GM19239 (cell line): ENCODE data around the gene B3GAT2.
A peak's percentile ranks its signal among the peaks of the same experiment; 100 is the strongest.

Source experiments
- DNase-seq: peaks from one replicate; pipeline ENCODE4 v3.0.0; 2011; ENCODE audit warnings: low spot score; ENCODE audit not compliant: insufficient read length
- FAIRE-seq: peaks from 2 replicates; lab custom pipeline; 2011; peaks lifted over from hg19 to GRCh38; lab: Jason Lieb, UNC

The B3GAT2 gene

DNA sequence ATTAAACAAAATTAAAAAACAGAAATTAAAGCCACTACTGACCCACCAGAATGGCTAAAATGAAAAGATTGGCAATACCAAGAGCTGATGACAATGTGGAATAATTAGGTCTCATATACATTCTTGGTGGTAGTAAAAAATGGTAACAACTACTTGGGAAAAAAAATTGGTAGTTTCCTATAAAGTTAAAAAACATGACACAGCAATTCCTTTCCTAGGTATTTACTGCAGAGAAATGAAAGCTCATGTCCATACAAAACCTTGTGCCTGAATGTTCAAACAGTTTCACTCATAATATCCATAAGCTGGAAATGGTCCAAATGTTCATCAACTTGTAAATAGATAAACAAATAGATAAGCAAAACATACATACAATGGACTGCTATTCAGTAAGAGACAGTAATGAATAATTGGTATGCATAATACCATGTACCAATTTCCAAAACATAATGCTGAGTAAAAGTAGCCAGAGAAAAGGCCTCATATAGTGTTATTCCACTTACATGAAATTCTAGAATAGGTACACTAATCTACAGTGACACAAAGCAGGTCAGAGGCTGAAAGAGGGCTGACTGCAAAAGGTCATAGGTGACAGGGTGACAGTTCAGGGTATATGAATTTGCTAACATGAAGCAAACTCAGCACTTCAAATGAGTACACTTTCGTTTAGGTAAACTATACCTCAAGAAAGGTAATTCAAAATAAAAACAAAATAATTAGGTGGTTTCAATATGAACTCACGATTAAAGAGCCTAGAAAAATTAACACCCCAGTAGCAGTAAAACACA is 53.0 kb downstream of the B3GAT2 start:
- DNase-seq (no peak), FAIRE-seq (no peak)

GRCh38 chr6:70901324-70901723 is 55.5 kb downstream of the B3GAT2 start:
- no peak for DNase-seq
- FAIRE-seq: no peak

DNA sequence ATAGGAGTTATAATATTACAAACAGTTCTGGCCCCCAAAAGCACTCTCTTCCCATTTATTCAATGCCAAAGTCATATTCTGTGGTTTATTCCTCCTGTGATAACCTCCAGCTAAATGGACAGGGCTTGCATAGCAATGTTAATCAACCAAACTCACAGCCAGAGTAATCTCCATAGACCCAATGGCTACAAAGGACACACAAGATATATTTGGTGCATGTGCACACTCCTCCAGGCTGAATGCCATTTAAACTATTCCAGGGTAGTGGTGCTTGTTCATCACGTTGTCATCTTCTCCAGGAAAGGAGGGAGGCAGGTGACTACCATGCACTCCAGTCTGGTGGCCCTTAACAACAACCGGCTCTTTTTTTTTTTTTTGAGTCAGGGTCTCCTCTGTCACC is 56.8 kb downstream of the B3GAT2 start:
- no peak for FAIRE-seq

GRCh38 chr6:70894001-70894400 is 62.9 kb downstream of the B3GAT2 start:
- no peak for DNase-seq

More for the DNA sequence above, 56.8 kb downstream of the B3GAT2 start:
- DNase-seq: no peak

DNA sequence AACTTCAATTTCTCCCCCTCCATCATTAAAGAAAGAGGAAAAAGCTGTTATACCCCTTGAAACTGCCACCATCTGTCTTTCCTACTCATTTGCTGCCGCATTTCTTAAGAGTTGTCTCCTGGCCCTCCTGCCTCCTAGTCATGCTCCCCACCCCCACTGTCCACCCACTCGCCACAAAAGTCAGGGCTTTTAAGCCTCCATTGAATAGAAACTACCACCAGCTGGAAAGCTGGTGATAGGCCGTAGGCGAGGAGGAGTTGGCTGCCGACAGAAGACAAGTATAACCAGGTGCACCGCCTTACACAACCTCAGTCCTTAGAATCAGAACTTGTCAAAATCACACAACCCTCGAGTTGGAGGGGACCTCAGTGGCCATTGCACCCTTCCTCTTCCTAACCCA is 67.6 kb downstream of the B3GAT2 start:
- DNase-seq: no peak
- FAIRE-seq: no peak

More at GRCh38 chr6:70894001-70894400, 62.9 kb downstream of the B3GAT2 start:
- no peak for FAIRE-seq

DNA sequence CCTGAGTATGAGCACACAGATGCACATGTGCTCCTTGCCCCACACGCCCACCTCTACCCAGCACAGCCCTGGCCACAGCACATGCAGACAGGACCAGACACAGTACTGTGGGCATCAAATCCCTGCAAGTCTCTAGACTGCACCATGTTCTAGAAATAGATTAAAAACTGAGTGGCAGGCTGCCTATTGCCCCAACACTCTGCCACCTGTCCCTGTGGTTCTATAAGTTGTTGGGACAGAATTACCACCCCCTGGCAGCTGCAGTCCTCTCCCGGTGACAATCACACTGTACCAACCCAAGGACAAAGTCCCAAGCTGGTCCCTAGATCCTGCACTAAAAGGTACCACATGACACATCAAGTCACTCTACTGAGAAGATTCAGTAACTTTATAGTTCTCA is 70.2 kb downstream of the B3GAT2 start:
- FAIRE-seq (no peak), DNase-seq (no peak)

DNA sequence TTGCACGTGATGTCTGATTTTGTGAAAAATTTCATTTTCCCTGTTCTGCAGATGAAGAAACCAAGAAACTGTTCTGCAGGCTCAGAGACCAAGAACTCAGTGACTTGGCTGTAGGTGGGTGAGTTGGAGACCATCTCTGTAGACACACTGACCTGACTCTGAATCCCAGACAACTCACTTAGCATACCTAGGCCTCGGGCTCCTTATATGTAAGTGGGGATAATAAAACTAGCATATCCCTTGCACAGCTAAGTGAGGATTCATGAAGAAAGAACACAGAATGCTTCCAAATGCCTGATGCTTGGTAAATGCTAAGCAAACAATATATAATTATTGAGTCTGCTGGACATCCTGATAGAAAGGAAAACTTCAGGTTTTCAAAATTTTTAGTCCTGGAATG is 70.8 kb downstream of the B3GAT2 start:
- DNase-seq (no peak), FAIRE-seq (no peak)

- DNase-seq (peak; percentile 53), FAIRE-seq (peak; percentile 96)
These were observed 72.5 kb downstream of the B3GAT2 start for GRCh38 chr6:70884074-70884983.

DNA sequence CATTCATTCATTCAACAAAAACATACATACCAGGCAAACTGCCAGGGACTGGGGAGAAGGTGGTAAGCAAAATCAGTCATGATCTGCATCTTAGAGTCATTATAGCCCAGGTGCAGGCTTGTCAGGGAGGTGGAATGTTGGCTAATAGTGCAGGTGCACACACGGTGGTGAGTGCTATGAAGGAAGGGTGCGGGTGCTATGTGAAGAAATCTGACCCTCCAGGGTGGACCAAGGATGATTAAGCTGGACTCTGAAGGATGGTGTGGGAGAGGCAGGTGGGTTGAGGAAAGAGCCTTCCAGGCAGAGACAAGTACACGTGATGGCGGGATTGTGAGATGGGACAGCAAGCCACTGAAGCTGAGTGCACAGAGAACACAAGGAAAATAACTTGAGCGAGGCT is 77.4 kb downstream of the B3GAT2 start:
- DNase-seq: no peak
- FAIRE-seq: no peak

- FAIRE-seq: peak; percentile 11
- DNase-seq: no peak
These were observed 82.5 kb downstream of the B3GAT2 start for GRCh38 chr6:70874181-70874913.

DNA sequence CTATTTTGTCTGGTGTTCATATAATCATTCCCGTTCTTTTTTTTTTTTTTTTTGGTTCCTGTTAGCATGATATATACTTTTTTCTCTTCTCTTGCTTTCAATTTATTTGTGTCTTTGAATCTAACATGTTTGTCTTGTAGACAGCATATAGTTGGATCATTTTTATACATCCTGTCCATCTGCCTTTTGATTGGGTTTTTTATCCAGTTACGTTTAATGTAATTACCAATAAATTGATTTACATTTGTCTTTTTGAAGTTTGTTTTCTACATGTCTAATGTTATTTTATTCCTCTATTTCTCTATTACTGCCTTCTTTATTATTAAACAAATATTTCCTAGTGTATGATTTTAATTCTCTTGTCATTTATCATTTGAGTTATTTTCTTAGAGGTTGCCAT is 84.4 kb downstream of the B3GAT2 start:
- FAIRE-seq (no peak), DNase-seq (no peak)

GRCh38 chr6:70864401-70864800 is 92.5 kb downstream of the B3GAT2 start:
- DNase-seq (no peak), FAIRE-seq (no peak)

GRCh38 chr6:70863343-70863742 is 93.5 kb downstream of the B3GAT2 start:
- DNase-seq: no peak
- no peak for FAIRE-seq

DNA sequence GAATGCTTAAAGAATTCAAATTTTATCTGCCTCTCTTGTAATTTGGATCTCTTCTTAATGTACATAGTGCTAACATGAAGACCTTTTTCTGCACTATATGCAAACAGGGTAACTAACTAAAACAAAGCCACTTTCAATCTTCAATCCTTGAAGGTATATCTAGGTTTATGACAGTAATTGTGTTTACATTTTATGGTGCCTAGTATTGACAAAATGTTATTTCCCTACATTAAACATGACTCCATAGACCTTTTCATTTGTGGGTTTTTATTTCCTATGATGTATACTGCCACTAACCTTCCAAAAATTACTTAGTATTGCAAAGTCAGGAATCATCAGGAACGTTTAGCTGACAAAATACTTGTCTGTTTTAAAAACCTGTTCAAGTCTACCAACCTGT is 95.9 kb downstream of the B3GAT2 start:
- DNase-seq: no peak

DNA sequence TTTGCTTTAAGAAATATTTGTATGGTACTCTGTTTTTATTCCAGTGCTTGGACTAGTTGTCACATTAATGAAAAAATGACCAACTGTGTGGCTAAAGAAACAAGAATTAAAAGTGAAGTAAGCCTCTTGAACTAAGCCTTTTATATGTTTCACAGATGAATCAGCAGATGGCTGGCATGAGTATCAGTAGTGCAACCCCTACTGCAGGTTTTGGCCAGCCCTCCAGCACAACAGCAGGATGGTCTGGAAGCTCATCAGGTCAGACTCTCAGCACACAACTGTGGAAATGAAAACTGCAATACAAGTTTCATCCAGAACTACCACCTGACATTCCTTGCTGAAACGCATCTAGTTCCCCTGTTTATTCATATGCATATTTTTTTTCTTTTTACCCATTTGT is 96.8 kb downstream of the B3GAT2 start:
- FAIRE-seq: no peak
- DNase-seq: no peak

More for the DNA sequence above, 95.9 kb downstream of the B3GAT2 start:
- no peak for FAIRE-seq

DNA sequence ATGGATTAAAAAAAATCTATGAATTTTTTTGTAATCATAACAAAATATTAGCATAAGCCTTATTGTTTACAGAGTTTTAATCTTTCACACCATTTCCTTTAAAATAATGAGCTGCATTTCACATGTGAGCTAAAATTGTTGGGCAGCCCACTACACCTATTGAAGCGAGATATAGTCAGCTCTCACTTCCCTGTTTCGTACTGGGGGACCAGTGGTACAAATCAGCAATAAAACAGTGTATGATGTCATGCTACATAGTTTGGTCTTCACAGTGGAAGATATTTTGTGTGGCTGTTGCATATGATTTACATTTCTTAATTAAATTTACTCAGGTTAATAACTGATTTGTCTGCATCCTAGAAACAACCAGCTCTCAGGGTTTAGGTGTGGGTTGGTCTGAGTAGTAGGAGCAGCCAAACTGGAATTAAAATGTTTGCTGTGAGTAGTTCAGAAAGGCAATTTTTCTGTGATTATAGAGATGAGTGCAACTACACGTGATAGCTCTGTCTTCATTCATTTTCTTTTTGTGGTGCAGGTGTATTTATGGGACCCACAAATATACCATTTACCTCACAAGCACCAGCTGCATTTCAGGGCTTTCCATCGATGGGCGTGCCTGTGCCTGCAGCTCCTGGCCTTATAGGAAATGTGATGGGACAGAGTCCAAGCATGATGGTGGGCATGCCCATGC is 99.3 kb downstream of the B3GAT2 start:
- peak; percentile 24 for DNase-seq
- peak; percentile 96 for FAIRE-seq

DNA sequence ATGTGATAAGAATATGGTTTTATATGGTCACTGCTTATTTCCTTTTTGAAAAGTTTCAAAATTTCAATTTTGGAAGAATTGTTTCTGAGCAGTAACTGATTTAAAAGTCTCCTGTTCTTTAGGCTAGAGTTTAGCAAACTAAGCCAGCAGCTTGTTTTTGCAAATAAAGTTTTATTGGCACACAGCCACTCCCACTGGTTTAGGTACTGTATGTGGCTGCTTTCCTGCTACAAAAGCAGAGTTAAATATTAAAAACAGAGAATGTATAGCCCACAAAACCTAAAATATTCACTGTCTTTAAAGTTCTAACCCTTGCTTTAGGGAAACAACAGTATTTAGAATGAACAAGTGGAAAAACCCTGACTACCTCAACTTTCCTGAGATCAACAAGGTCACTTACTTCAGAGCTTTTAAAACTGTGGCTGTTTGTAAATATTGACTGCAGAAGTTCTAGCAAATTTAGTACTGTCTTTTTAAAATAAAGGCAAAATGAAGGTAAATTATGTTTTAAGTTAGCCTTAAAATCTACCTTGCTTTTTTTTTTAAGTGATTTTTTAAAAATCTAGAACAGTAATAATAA is 104.1 kb downstream of the B3GAT2 start:
- FAIRE-seq: no peak
- no peak for DNase-seq

DNA sequence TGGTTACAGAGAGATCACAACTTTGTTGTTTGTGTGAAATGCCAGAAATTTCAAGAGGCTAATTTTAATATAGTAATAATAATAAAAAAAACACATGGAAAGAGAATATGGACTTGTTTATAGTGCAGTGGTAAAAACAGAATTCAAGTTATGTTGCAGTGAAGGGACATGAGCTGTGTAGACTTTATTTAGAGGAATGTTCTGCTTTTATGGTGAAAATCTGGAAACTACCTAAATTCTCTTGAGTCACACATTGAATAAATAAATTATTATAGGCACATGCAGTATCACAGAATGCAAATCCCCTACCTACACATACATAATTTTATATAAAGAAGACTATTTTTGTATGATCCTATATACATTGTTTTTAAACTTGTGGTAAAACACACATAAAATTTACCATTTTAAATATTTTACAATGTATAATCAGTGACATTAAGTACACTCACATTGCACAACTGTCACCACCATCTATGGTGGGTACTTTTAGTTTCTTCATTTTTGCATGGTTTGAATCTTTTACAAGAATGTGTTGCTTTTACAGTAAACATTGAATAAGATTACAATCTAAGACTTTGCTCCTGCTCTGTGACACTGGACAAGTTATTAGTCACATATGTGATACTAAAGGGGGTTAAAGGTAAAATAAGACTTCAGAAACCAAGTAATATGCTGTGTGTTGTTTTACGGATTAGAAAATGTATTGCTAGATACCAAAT is 107.4 kb downstream of the B3GAT2 start:
- FAIRE-seq: no peak
- no peak for DNase-seq
